IMR-90 (cell line): ENCODE results near the gene KLF7. TPM values are rescaled to one million over a fixed set of nuclear protein-coding genes. Genes with fewer than 3 reads are reported as not detected.

Source experiments
- ATAC-seq: fragments of 200-7000 bp; cut with Tn5 transposase; 2 replicates; pipeline ENCODE4 v1.9.1; 2020; ENCODE audit warnings: low read depth, mild to moderate bottlenecking, moderate library complexity
- BruUV-seq: library from RNA; stranded (reverse); fragments of 400-500 nt; replicated peaks from 2 replicates; lab custom pipeline; 2021; lab: Mats Ljungman, UMichigan
- CTCF ChIA-PET: fragments of 300-600 bp; formaldehyde crosslinking; extraction: SDS; loops from one replicate; lab custom pipeline; 2021; ENCODE audit warnings: antibody characterized with exemption; lab: Yijun Ruan, JAX
- POLR2A ChIA-PET: fragments of 300-600 bp; sonication (Branson Sonifier 250); formaldehyde crosslinking; loops from one replicate; lab custom pipeline; 2022; ENCODE audit warnings: antibody characterized with exemption; ENCODE audit not compliant: unreplicated experiment; lab: Charles Lee
- DNase-seq: peaks from one replicate; pipeline ENCODE4 v3.0.0; 2013
- H2AFZ ChIP-seq: replicated peaks from 2 replicates; pipeline ENCODE3; 2013; ENCODE audit warnings: low read length, mild to moderate bottlenecking; ENCODE audit not compliant: poor library complexity
- H2AK5ac ChIP-seq: 2 replicates; pipeline ENCODE4 v1.6.1; 2013; ENCODE audit warnings: low read depth, low read length, inconsistent platforms
- H2AK9ac ChIP-seq: replicated peaks from 2 replicates; pipeline ENCODE3; 2013; ENCODE audit warnings: mild to moderate bottlenecking, low read depth, low read length, moderate library complexity; ENCODE audit not compliant: poor library complexity
- H2BK120ac ChIP-seq: 2 replicates; pipeline ENCODE4 v1.6.1; 2013; ENCODE audit warnings: low read depth, low read length, inconsistent platforms
- H2BK15ac ChIP-seq: 3 replicates; pipeline ENCODE4 v1.6.1; 2013; ENCODE audit warnings: low read depth, low read length, inconsistent platforms
- H2BK20ac ChIP-seq: 2 replicates; pipeline ENCODE4 v1.6.1; 2013; ENCODE audit warnings: low read depth, mild to moderate bottlenecking, inconsistent platforms, low read length, moderate library complexity
- H2BK5ac ChIP-seq: 2 replicates; pipeline ENCODE4 v1.6.1; 2013; ENCODE audit warnings: mild to moderate bottlenecking, low read depth, low read length, inconsistent platforms; ENCODE audit not compliant: poor library complexity, severe bottlenecking
- H3K14ac ChIP-seq: replicated peaks from 2 replicates; pipeline ENCODE4 v1.6.1; 2013; ENCODE audit warnings: low read depth, low read length, inconsistent platforms
- H3K18ac ChIP-seq: 2 replicates; pipeline ENCODE4 v1.6.1; 2013; ENCODE audit warnings: low read depth, low read length, control low read depth
- H3K23ac ChIP-seq: 2 replicates; pipeline ENCODE4 v1.6.1; 2013; ENCODE audit warnings: low read depth, low read length, inconsistent platforms
- H3K27ac ChIP-seq: 2 replicates; pipeline ENCODE4 v1.5.1; 2013; ENCODE audit warnings: mild to moderate bottlenecking, control low read depth, low read length; ENCODE audit not compliant: insufficient read depth
- H3K27me3 ChIP-seq: 2 replicates; pipeline ENCODE4 v1.6.1; 2013; ENCODE audit warnings: low read length; ENCODE audit not compliant: control insufficient read depth, insufficient read depth
- H3K36me3 ChIP-seq: 2 replicates; pipeline ENCODE4 v1.6.1; 2013; ENCODE audit warnings: low read length, mixed read lengths; ENCODE audit not compliant: control insufficient read depth, insufficient read depth
- H3K4ac ChIP-seq: 2 replicates; pipeline ENCODE4 v1.6.1; 2013; ENCODE audit warnings: low read depth, low read length, inconsistent platforms
- H3K4me1 ChIP-seq: 2 replicates; pipeline ENCODE4 v1.6.1; 2013; ENCODE audit warnings: low read length, mixed read lengths; ENCODE audit not compliant: control insufficient read depth, insufficient read depth
- H3K4me2 ChIP-seq: 2 replicates; pipeline ENCODE4 v1.6.1; 2013; ENCODE audit warnings: low read depth, mild to moderate bottlenecking, control low read depth, low read length, moderate library complexity
- H3K4me3 ChIP-seq: 2 replicates; pipeline ENCODE4 v1.5.1; 2013; ENCODE audit warnings: low read depth, mild to moderate bottlenecking, control low read depth, low read length, moderate library complexity; ENCODE audit not compliant: insufficient read depth
- H3K56ac ChIP-seq: 2 replicates; pipeline ENCODE4 v1.6.1; 2013; ENCODE audit warnings: low read length, inconsistent platforms; ENCODE audit not compliant: insufficient read depth; ENCODE audit errors: extremely low read depth
- H3K79me1 ChIP-seq, 2 experiments: 2 replicates each; pipeline ENCODE4 v1.6.1; 2013; ENCODE audit warnings: low read length in 2 of 2, inconsistent platforms in 1 of 2, low read depth in 1 of 2
- H3K9ac ChIP-seq: 2 replicates; pipeline ENCODE4 v1.6.1; 2013; ENCODE audit warnings: low read depth, low read length, control low read depth
- H3K9me1 ChIP-seq: 2 replicates; pipeline ENCODE4 v1.6.1; 2013; ENCODE audit warnings: low read length, inconsistent platforms; ENCODE audit not compliant: insufficient read depth
- H3K9me3 ChIP-seq: 2 replicates; pipeline ENCODE4 v1.6.1; 2013; ENCODE audit warnings: low read length; ENCODE audit not compliant: control insufficient read depth, insufficient read depth
- H4K20me1 ChIP-seq: 2 replicates; pipeline ENCODE4 v1.6.1; 2013; ENCODE audit warnings: low read length, inconsistent platforms; ENCODE audit not compliant: insufficient read depth
- H4K5ac ChIP-seq: 2 replicates; pipeline ENCODE4 v1.6.1; 2013; ENCODE audit warnings: mild to moderate bottlenecking, low read depth, low read length, control low read depth
- H4K8ac ChIP-seq, 2 experiments: 2 replicates each; pipeline ENCODE4 v1.6.1; 2013; ENCODE audit warnings: low read depth in 2 of 2, low read length in 2 of 2, control low read depth in 1 of 2, inconsistent platforms in 1 of 2
- H4K91ac ChIP-seq: 2 replicates; pipeline ENCODE4 v1.6.1; 2013; ENCODE audit warnings: low read depth, low read length, inconsistent platforms; ENCODE audit not compliant: insufficient read depth
- CEBPB ChIP-seq: IDR thresholded peaks from 2 replicates; pipeline ENCODE4 v1.6.1; 2012; ENCODE audit warnings: low read depth, low read length, improper control_type of control experiment
- CHD1 ChIP-seq: IDR thresholded peaks from 2 replicates; pipeline ENCODE4 v1.6.1; 2012; ENCODE audit warnings: low read depth, low read length, improper control_type of control experiment
- ELK1 ChIP-seq: fragments of 150-350 bp; IDR thresholded peaks from 2 replicates; pipeline ENCODE4 v1.6.1; 2016; ENCODE audit warnings: low read depth, mild to moderate bottlenecking, low read length, moderate library complexity, borderline replicate concordance
- FOS ChIP-seq: fragments of 150-350 bp; IDR thresholded peaks from 2 replicates; pipeline ENCODE4 v1.6.1; 2016; ENCODE audit warnings: low read depth, low read length
- MAFK ChIP-seq: IDR thresholded peaks from 2 replicates; pipeline ENCODE4 v1.6.1; 2012; ENCODE audit warnings: low read depth, low read length, improper control_type of control experiment
- MAZ ChIP-seq: IDR thresholded peaks from 2 replicates; pipeline ENCODE4 v1.6.1; 2012; ENCODE audit warnings: low read depth, mild to moderate bottlenecking, low read length, improper control_type of control experiment, moderate library complexity, borderline replicate concordance
- MXI1 ChIP-seq: IDR thresholded peaks from 2 replicates; pipeline ENCODE4 v1.6.1; 2012; ENCODE audit warnings: low read depth, mild to moderate bottlenecking, low read length, moderate library complexity, borderline replicate concordance
- NFE2L2 ChIP-seq: fragments of 150-350 bp; IDR thresholded peaks from 2 replicates; pipeline ENCODE4 v1.6.1; 2016; ENCODE audit warnings: low read depth, mild to moderate bottlenecking, low read length
- POLR2A ChIP-seq: IDR thresholded peaks from 2 replicates; pipeline ENCODE4 v1.6.1; 2012; ENCODE audit warnings: mild to moderate bottlenecking, low read depth, low read length
- RAD21 ChIP-seq: IDR thresholded peaks from 2 replicates; pipeline ENCODE4 v1.6.1; 2012; ENCODE audit warnings: low read length, improper control_type of control experiment
- RCOR1 ChIP-seq: IDR thresholded peaks from 2 replicates; pipeline ENCODE4 v1.6.1; 2012; ENCODE audit warnings: mild to moderate bottlenecking, low read length, improper control_type of control experiment; ENCODE audit not compliant: insufficient replicate concordance
- SMC3 ChIP-seq: fragments of 150-350 bp; IDR thresholded peaks from 2 replicates; pipeline ENCODE4 v1.6.1; 2016; ENCODE audit warnings: low read depth, mild to moderate bottlenecking, antibody characterized with exemption, low read length, moderate library complexity
- WGBS, 2 experiments: methylation state at CpG; one replicate each; pipeline versions ENCODE4 v1.1.5 to v1.1.7; 2013; ENCODE audit warnings: missing lambda C conversion rate in 2 of 2; ENCODE audit not compliant: insufficient read length in 1 of 2; ENCODE audit errors: extremely low coverage in 2 of 2; 5-methylcytosine and 5-hydroxymethylcytosine counted together
- dilution Hi-C: fragments of 300-500 bp; cut with HindIII; formaldehyde crosslinking; loops from one replicate; pipeline ENCODE4 v1.14.3; 2018; ENCODE audit warnings: low sequenced_read_pairs; ENCODE audit not compliant: unreplicated experiment
- in situ Hi-C: fragments of 300-500 bp; cut with MboI; formaldehyde crosslinking; loops from 3 replicates; pipeline ENCODE4 v1.14.3; 2019; ENCODE audit warnings: low sequenced_read_pairs, inconsistent platforms, mixed read lengths
- intact Hi-C: fragments of 100-400 bp; cut with micrococcal nuclease; formaldehyde crosslinking; loops from 2 replicates; pipeline ENCODE4 v1.10.0; 2022
- polyA plus RNA-seq, 3 experiments: library from polyadenylated mRNA; depleted of rRNA; stranded (reverse); fragments of >200 nt; gene quantifications; 2 replicates each; pipeline ENCODE4 v1.2.3, GENCODE V29; 2012; ENCODE audit warnings: low replicate concordance in 1 of 3
- total RNA-seq: library from RNA; depleted of rRNA; stranded (reverse); fragments of >200 nt; gene quantifications from 2 replicates; pipeline ENCODE4 v1.2.3, GENCODE V29; 2012
- TF ChIP-seq, protein P1 (sequence below): fragments of 150-350 bp; IDR thresholded peaks from 2 replicates; pipeline ENCODE4 v1.6.1; 2017; ENCODE audit warnings: mild to moderate bottlenecking, antibody characterized with exemption, low read length, low read depth

Gene KLF7
- total and polyA plus RNA-seq, 2 of the 4 experiments (the other 2 are of a cell fraction) = 23.1 to 28.5 TPM

DNA sequence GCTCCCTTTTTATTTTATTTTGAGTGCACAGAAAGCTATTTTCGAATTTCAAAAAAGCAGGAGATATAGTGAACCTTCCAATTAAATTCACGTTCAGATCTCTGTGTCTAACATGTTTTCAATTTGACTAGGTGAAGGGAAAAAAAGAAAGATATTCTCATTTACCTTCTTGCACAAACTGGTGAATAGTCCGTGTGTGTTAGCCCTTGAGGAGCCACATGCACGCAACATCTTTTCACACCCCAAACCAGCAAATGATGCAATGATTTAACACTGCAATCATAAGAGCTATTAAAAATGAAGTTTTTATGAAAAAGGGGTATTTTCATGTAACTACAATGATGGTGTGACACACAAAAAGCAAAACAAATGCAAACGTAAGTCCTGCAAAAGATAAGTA lies 116.6 kb downstream of the KLF7 start:
- CTCF ChIA-PET = interaction anchor here (0.6 to 1.0 kb wide), 2 partner anchors 67 to 203 kb away, joined by 3 to 5 read pairs; no protein-coding TSS in a partner anchor
- Histone ChIP-seq H3K9ac (no peak overlapping the region), H3K56ac (no peak overlapping the region), H2BK120ac (no peak overlapping the region), H3K4me3 (no peak overlapping the region), H3K23ac (no peak overlapping the region), H3K4ac (no peak overlapping the region), H3K9me3 (no peaks in the 10 kb centered on the region), H3K27ac (no peak overlapping the region), H4K20me1 (no peaks in the 10 kb centered on the region), H3K4me1 (peaks cover 5% of the 10 kb centered on the region), H2AK5ac (no peak overlapping the region), H4K8ac (no peak overlapping the region), H2BK20ac (no peak overlapping the region), H3K9me1 (no peaks in the 10 kb centered on the region), H4K91ac (no peak overlapping the region), H3K18ac (no peak overlapping the region), H3K79me1 (no peaks in the 10 kb centered on the region), H3K27me3 (no peaks in the 10 kb centered on the region), H3K14ac (no peak overlapping the region), H3K36me3 (no peaks in the 10 kb centered on the region), H2BK15ac (no peak overlapping the region), H3K4me2 (no peak overlapping the region), H2AFZ (no peak overlapping the region), H2BK5ac (no peak overlapping the region), H2AK9ac (no peak overlapping the region), H4K5ac (no peak overlapping the region)
- POLR2A ChIA-PET = no interaction called here
- ATAC-seq = no peak
- intact Hi-C loops (no loop called here), dilution Hi-C loops (no loop called here), in situ Hi-C loops (no loop called here)
- no CpG with 5 or more reads among the region's 5 CpGs for WGBS, 2 experiments
- TF ChIP-seq CHD1 = no peak
- TF ChIP-seq MAZ = no peak
- TF ChIP-seq RAD21 = no peak
- no peak for TF ChIP-seq ELK1
- no peak for TF ChIP-seq POLR2A
- no peak for TF ChIP-seq MAFK
- no peak for TF ChIP-seq MXI1
- TF ChIP-seq, protein P1, sequence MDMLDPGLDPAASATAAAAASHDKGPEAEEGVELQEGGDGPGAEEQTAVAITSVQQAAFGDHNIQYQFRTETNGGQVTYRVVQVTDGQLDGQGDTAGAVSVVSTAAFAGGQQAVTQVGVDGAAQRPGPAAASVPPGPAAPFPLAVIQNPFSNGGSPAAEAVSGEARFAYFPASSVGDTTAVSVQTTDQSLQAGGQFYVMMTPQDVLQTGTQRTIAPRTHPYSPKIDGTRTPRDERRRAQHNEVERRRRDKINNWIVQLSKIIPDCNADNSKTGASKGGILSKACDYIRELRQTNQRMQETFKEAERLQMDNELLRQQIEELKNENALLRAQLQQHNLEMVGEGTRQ = no peak
- no peak for TF ChIP-seq SMC3
- no peak for TF ChIP-seq FOS
- TF ChIP-seq NFE2L2 = no peak
- no peak for TF ChIP-seq RCOR1
- TF ChIP-seq CEBPB = no peak
- no TSS peak for BruUV-seq
- DNase-seq = no peak
